ENCODE results near the gene UNC80. TPM values are rescaled to one million over a fixed set of nuclear protein-coding genes. Genes with fewer than 3 reads are reported as not detected.
"Not testable (repeated sequence)": the region's sequence is repeated elsewhere in the genome, so short reads cannot be mapped to it uniquely, and the experiment has no call there.

UNC80 gene
- total RNA-seq (2014; rRNA removed; shearing (Covaris generic); ENCODE audit: low replicate concordance): 0.03 TPM in 1 of 2 replicates, not detected in the other

- in situ Hi-C loops (cut with HindIII; ENCODE audit: low pct_unique_long_range_greater_than_20kb, low sequenced_read_pairs): no loop called here
- DNase-seq (ENCODE audit: low read depth): peak; percentile 45
These were observed at the start of gene UNC80 for GRCh38 chr2:209771474-209772289. Gene UNC80, plus strand, starts transcription at chr2:209771832. Its CDS starts 241 bp downstream, at chr2:209772073.

- in situ Hi-C loops (cut with HindIII; ENCODE audit: low pct_unique_long_range_greater_than_20kb, low sequenced_read_pairs): no loop called here
- DNase-seq (ENCODE audit: low read depth): no peak
These were observed 45.3 kb upstream of the UNC80 start for GRCh38 chr2:209726311-209726710.

GRCh38 chr2:209727077-209727476 is 44.6 kb upstream of the UNC80 start:
- no peak for DNase-seq (ENCODE audit: low read depth)
- in situ Hi-C loops (cut with HindIII; ENCODE audit: low pct_unique_long_range_greater_than_20kb, low sequenced_read_pairs): no loop called here

- in situ Hi-C loops (cut with HindIII; ENCODE audit: low pct_unique_long_range_greater_than_20kb, low sequenced_read_pairs): no loop called here
- DNase-seq (ENCODE audit: low read depth): no peak
These were observed 36.8 kb upstream of the UNC80 start for GRCh38 chr2:209734805-209735204.

GRCh38 chr2:209741953-209742352 is 29.7 kb upstream of the UNC80 start:
- in situ Hi-C loops (cut with HindIII; ENCODE audit: low pct_unique_long_range_greater_than_20kb, low sequenced_read_pairs): no loop called here
- DNase-seq (ENCODE audit: low read depth): no peak

- no peak for DNase-seq (ENCODE audit: low read depth)
- in situ Hi-C loops (cut with HindIII; ENCODE audit: low pct_unique_long_range_greater_than_20kb, low sequenced_read_pairs): no loop called here
These were observed 18.6 kb upstream of the UNC80 start for GRCh38 chr2:209753020-209753419.

- in situ Hi-C loops (cut with HindIII; ENCODE audit: low pct_unique_long_range_greater_than_20kb, low sequenced_read_pairs): no loop called here
- DNase-seq (ENCODE audit: low read depth): no peak
These were observed 14.5 kb upstream of the UNC80 start for GRCh38 chr2:209757163-209757562.

- in situ Hi-C loops (cut with HindIII; ENCODE audit: low pct_unique_long_range_greater_than_20kb, low sequenced_read_pairs): no loop called here
- DNase-seq (ENCODE audit: low read depth): no peak
These were observed 10.1 kb upstream of the UNC80 start for GRCh38 chr2:209761566-209761965.

GRCh38 chr2:209762563-209762962 is 9.1 kb upstream of the UNC80 start:
- no peak for DNase-seq (ENCODE audit: low read depth)
- in situ Hi-C loops (cut with HindIII; ENCODE audit: low pct_unique_long_range_greater_than_20kb, low sequenced_read_pairs): no loop called here

- DNase-seq (ENCODE audit: low read depth): no peak
- in situ Hi-C loops (cut with HindIII; ENCODE audit: low pct_unique_long_range_greater_than_20kb, low sequenced_read_pairs): no loop called here
These were observed 8.5 kb upstream of the UNC80 start for GRCh38 chr2:209763106-209763505.

- no peak for DNase-seq (ENCODE audit: low read depth)
- in situ Hi-C loops (cut with HindIII; ENCODE audit: low pct_unique_long_range_greater_than_20kb, low sequenced_read_pairs): no loop called here
These were observed 5.0 kb upstream of the UNC80 start for GRCh38 chr2:209766613-209767012.

GRCh38 chr2:209767316-209767715 is 4.3 kb upstream of the UNC80 start:
- in situ Hi-C loops (cut with HindIII; ENCODE audit: low pct_unique_long_range_greater_than_20kb, low sequenced_read_pairs): no loop called here
- no peak for DNase-seq (ENCODE audit: low read depth)

GRCh38 chr2:209768557-209768956 is 3.1 kb upstream of the UNC80 start:
- no peak for DNase-seq (ENCODE audit: low read depth)
- in situ Hi-C loops (cut with HindIII; ENCODE audit: low pct_unique_long_range_greater_than_20kb, low sequenced_read_pairs): no loop called here

- in situ Hi-C loops (cut with HindIII; ENCODE audit: low pct_unique_long_range_greater_than_20kb, low sequenced_read_pairs): no loop called here
- no peak for DNase-seq (ENCODE audit: low read depth)
These were observed 656 bp downstream of the UNC80 start for GRCh38 chr2:209772290-209772685.

GRCh38 chr2:209773377-209773776 is 1.7 kb downstream of the UNC80 start:
- DNase-seq (ENCODE audit: low read depth): no peak
- in situ Hi-C loops (cut with HindIII; ENCODE audit: low pct_unique_long_range_greater_than_20kb, low sequenced_read_pairs): no loop called here

- DNase-seq (ENCODE audit: low read depth): no peak
- in situ Hi-C loops (cut with HindIII; ENCODE audit: low pct_unique_long_range_greater_than_20kb, low sequenced_read_pairs): no loop called here
These were observed 15.8 kb downstream of the UNC80 start for GRCh38 chr2:209787416-209787815.

- in situ Hi-C loops (cut with HindIII; ENCODE audit: low pct_unique_long_range_greater_than_20kb, low sequenced_read_pairs): no loop called here
- no peak for DNase-seq (ENCODE audit: low read depth)
These were observed 17.3 kb downstream of the UNC80 start for GRCh38 chr2:209788925-209789324.

- in situ Hi-C loops (cut with HindIII; ENCODE audit: low pct_unique_long_range_greater_than_20kb, low sequenced_read_pairs): no loop called here
- DNase-seq (ENCODE audit: low read depth): no peak
These were observed 18.6 kb downstream of the UNC80 start for GRCh38 chr2:209790066-209790728.

- in situ Hi-C loops (cut with HindIII; ENCODE audit: low pct_unique_long_range_greater_than_20kb, low sequenced_read_pairs): no loop called here
- DNase-seq (ENCODE audit: low read depth): no peak
These were observed 19.5 kb downstream of the UNC80 start for GRCh38 chr2:209791151-209791550.

- in situ Hi-C loops (cut with HindIII; ENCODE audit: low pct_unique_long_range_greater_than_20kb, low sequenced_read_pairs); DNase-seq (ENCODE audit: low read depth): not testable (repeated sequence)
These were observed 23.8 kb downstream of the UNC80 start for GRCh38 chr2:209795425-209795824.

Measured in Caki2 (cell line).